ENCODE measurements around the gene ALPI. TPM values are rescaled to one million over a fixed set of nuclear protein-coding genes. Genes with fewer than 3 reads are reported as not detected.

ALPI gene
- total and polyA plus RNA-seq, 2 donors (not counting 3 experiments of a cell fraction or from before 2014, with no cell fraction given), result not detected

DNA sequence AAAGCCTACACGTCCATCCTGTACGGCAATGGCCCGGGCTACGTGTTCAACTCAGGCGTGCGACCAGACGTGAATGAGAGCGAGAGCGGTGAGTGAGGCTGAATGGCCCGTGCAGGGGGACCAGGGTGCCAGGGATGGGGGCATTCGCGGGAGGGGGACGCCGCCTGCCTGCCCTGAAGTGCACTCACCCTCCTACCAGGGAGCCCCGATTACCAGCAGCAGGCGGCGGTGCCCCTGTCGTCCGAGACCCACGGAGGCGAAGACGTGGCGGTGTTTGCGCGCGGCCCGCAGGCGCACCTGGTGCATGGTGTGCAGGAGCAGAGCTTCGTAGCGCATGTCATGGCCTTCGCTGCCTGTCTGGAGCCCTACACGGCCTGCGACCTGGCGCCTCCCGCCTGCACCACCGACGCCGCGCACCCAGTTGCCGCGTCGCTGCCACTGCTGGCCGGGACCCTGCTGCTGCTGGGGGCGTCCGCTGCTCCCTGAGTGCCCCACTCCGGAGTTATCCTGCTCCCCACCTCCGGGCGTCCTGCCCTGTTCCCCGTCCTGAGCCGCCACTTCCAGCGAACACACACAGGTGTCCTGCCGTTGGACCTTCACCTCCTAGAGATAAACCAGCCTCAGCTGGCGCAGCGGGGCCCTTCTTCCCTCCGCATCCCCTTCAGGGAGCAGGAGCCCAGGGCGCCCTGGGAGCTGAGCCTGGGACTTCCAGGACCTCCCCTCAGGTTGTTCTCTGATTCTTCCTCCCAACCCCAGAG, 2.9 kb downstream of the ALPI start:
- no peak overlapping the region for H3K4me3 ChIP-seq (replicated peaks in 1 of 3; ENCODE audit: insufficient read depth in 1 of 3, low read depth in 1 of 3, low read length in 3 of 3)
- no peaks in the 10 kb centered on the region for H3K9me3 ChIP-seq (replicated peaks; ENCODE audit: control insufficient read depth, insufficient read depth, low read length)
- no peaks in the 10 kb centered on the region for H3K36me3 ChIP-seq (ENCODE audit: control insufficient read depth in 2 of 2, extremely low read depth in 1 of 2, insufficient read depth in 2 of 2, low read length in 2 of 2)
- TF ChIP-seq POLR2A (IDR thresholded peaks at IDR 0.05; ENCODE audit: low read depth, low read length) (no peak), FOS (IDR thresholded peaks at IDR 0.05; ENCODE audit: borderline replicate concordance, insufficient read depth, low read length) (no peak), EZH2 (IDR thresholded peaks at IDR 0.05; ENCODE audit: borderline replicate concordance, low read depth, low read length, severe bottlenecking) (no peak), POLR2AphosphoS5 (IDR thresholded peaks at IDR 0.05; ENCODE audit: insufficient read depth, low read depth, low read length) (no peak), GATA2 (IDR thresholded peaks at IDR 0.05; ENCODE audit: insufficient read depth, insufficient read length, low read depth, low read length) (no peak), MYC (IDR thresholded peaks at IDR 0.05; ENCODE audit: low read depth, low read length) (no peak), JUN (IDR thresholded peaks at IDR 0.05; ENCODE audit: borderline replicate concordance, insufficient read depth, insufficient read length, low read depth) (no peak)
- TF ChIP-seq, protein P1, sequence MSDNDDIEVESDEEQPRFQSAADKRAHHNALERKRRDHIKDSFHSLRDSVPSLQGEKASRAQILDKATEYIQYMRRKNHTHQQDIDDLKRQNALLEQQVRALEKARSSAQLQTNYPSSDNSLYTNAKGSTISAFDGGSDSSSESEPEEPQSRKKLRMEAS (IDR thresholded peaks at IDR 0.05; ENCODE audit: insufficient read depth, insufficient read length), result no peak
- TF ChIP-seq, protein P2, sequence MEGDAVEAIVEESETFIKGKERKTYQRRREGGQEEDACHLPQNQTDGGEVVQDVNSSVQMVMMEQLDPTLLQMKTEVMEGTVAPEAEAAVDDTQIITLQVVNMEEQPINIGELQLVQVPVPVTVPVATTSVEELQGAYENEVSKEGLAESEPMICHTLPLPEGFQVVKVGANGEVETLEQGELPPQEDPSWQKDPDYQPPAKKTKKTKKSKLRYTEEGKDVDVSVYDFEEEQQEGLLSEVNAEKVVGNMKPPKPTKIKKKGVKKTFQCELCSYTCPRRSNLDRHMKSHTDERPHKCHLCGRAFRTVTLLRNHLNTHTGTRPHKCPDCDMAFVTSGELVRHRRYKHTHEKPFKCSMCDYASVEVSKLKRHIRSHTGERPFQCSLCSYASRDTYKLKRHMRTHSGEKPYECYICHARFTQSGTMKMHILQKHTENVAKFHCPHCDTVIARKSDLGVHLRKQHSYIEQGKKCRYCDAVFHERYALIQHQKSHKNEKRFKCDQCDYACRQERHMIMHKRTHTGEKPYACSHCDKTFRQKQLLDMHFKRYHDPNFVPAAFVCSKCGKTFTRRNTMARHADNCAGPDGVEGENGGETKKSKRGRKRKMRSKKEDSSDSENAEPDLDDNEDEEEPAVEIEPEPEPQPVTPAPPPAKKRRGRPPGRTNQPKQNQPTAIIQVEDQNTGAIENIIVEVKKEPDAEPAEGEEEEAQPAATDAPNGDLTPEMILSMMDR (IDR thresholded peaks at IDR 0.05; ENCODE audit: extremely low read depth in 1 of 2, insufficient read depth in 1 of 2, low read depth in 1 of 2, low read length in 2 of 2), result no peak
- POLR2A ChIA-PET, result no interaction called here
- H3K4me2 ChIP-seq (ENCODE audit: insufficient read depth, low read length), result no peak overlapping the region
- H3K4me1 ChIP-seq (ENCODE audit: control insufficient read depth, extremely low read depth, insufficient read depth, low read length), result no peaks in the 10 kb centered on the region
- CTCF ChIA-PET, result interaction anchor here (1.0 kb wide), 1 partner anchor 63 kb away, joined by 3 read pairs; no protein-coding TSS in a partner anchor
- H3K79me2 ChIP-seq (ENCODE audit: control insufficient read depth, insufficient read depth, low read length), result no peaks in the 10 kb centered on the region
- H2AFZ ChIP-seq (ENCODE audit: low read depth, low read length), result no peak overlapping the region
- H3K27ac ChIP-seq (ENCODE audit: insufficient read depth, low read depth, low read length), result no peak overlapping the region
- H4K20me1 ChIP-seq (replicated peaks; ENCODE audit: control insufficient read depth, extremely low read depth, insufficient read depth, low read length), result no peaks in the 10 kb centered on the region
- no peaks in the 10 kb centered on the region for H3K9me1 ChIP-seq (replicated peaks; ENCODE audit: control insufficient read depth, extremely low read depth, insufficient read depth, low read length)
- no peak overlapping the region for H3K9ac ChIP-seq (replicated peaks; ENCODE audit: extremely low read depth, insufficient read depth, low read length)
- H3K27me3 ChIP-seq (ENCODE audit: control insufficient read depth in 2 of 2, insufficient read depth in 2 of 2, low read length in 2 of 2), result peaks cover 2 to 10% of the 10 kb centered on the region in 2 experiments
- dilution Hi-C loops (cut with MboI; ENCODE audit: extremely low pct_ligation_motif_present, low sequenced_read_pairs) (no loop called here), intact Hi-C loops (cut with micrococcal nuclease) (no loop called here)
- BruUV-seq (replicated peaks), result no TSS peak
- no peak for FAIRE-seq
- DNase-seq (ENCODE audit: low read depth, low spot score), result no peak

Measured in endothelial cell of umbilical vein (primary cell).